GM12878 (cell line): ENCODE measurements around the gene FBXO33. TPM values are rescaled to one million over a fixed set of nuclear protein-coding genes. Genes with fewer than 3 reads are reported as not detected.

Experiments used
- ATAC-seq: fragments of 200-7000 bp; cut with Tn5 transposase; 3 replicates; pipeline ENCODE4 v1.9.1; 2020; ENCODE audit warnings: mild to moderate bottlenecking, moderate library complexity
- BruUV-seq: library from RNA; stranded (reverse); fragments of 400-500 nt; replicated peaks from 2 replicates; lab custom pipeline; 2021; lab: Mats Ljungman, UMichigan
- CTCF ChIA-PET: fragments of 300-600 bp; sonication (Branson Sonifier 250); formaldehyde crosslinking; extraction: SDS; loops from one replicate; lab custom pipeline; 2021; ENCODE audit warnings: inconsistent platforms; lab: Yijun Ruan, JAX
- POLR2A ChIA-PET: fragments of 350-600 bp; formaldehyde crosslinking; extraction: SDS; loops from one replicate; lab custom pipeline; 2021; ENCODE audit warnings: inconsistent platforms; lab: Charles Lee
- RAD21 ChIA-PET: fragments of 300-600 bp; sonication (Branson Sonifier 250); formaldehyde crosslinking; loops from one replicate; lab custom pipeline; 2023; ENCODE audit warnings: antibody characterized with exemption; ENCODE audit not compliant: unreplicated experiment; lab: Charles Lee
- SMC1A ChIA-PET: fragments of 300-600 bp; sonication (Branson Sonifier 250); formaldehyde crosslinking; loops from one replicate; lab custom pipeline; 2023; ENCODE audit not compliant: unreplicated experiment, uncharacterized antibody; lab: Charles Lee
- DNase-seq: peaks from one replicate; pipeline ENCODE4 v3.0.0-alpha.2; 2011; ENCODE audit warnings: low read depth, low spot score
- FAIRE-seq: peaks from 3 replicates; lab custom pipeline; 2011; peaks lifted over from hg19 to GRCh38; lab: Jason Lieb, UNC
- H2AFZ ChIP-seq: 2 replicates; pipeline ENCODE4 v1.6.0; 2011; ENCODE audit warnings: low read depth, low read length, control low read depth; ENCODE audit not compliant: control insufficient read depth
- H3K27ac ChIP-seq: 2 replicates; pipeline ENCODE4 v1.5.1; 2011; ENCODE audit warnings: control low read depth; ENCODE audit not compliant: control insufficient read depth, insufficient read depth
- H3K27me3 ChIP-seq, 2 experiments: replicated peaks in 1 of 2; 2 replicates each; pipeline versions ENCODE4 v1.6.0 to v1.6.1; 2011; ENCODE audit warnings: low read length in 1 of 2; ENCODE audit not compliant: control insufficient read depth in 2 of 2, insufficient read depth in 2 of 2
- H3K36me3 ChIP-seq, 2 experiments: 2 replicates each; pipeline ENCODE4 v1.5.1; 2011; ENCODE audit warnings: low read length in 1 of 2; ENCODE audit not compliant: control insufficient read depth in 2 of 2, insufficient read depth in 2 of 2
- H3K4me1 ChIP-seq: 2 replicates; pipeline ENCODE4 v1.6.1; 2011; ENCODE audit warnings: mild to moderate bottlenecking, low read length, moderate library complexity, mixed read lengths; ENCODE audit not compliant: control insufficient read depth, insufficient read depth
- H3K4me2 ChIP-seq: 2 replicates; pipeline ENCODE4 v1.6.0; 2011; ENCODE audit warnings: control low read depth; ENCODE audit not compliant: control insufficient read depth, insufficient read depth
- H3K4me3 ChIP-seq: fragments of 200-600 bp; sonication (generic); 2 replicates; pipeline ENCODE4 v1.5.1; 2016
- H3K79me2 ChIP-seq: 2 replicates; pipeline ENCODE4 v1.6.0; 2011; ENCODE audit warnings: low read length; ENCODE audit not compliant: control insufficient read depth, insufficient read depth
- H3K9ac ChIP-seq: 2 replicates; pipeline ENCODE4 v1.8.0; 2011; ENCODE audit warnings: low read length, control low read depth, mixed read lengths; ENCODE audit not compliant: control insufficient read depth, insufficient read depth
- H3K9me3 ChIP-seq: replicated peaks from 3 replicates; pipeline ENCODE4 v1.5.1; 2011; ENCODE audit warnings: mild to moderate bottlenecking, low read length; ENCODE audit not compliant: control insufficient read depth, insufficient read depth
- H4K20me1 ChIP-seq: 2 replicates; pipeline ENCODE4 v1.6.0; 2011; ENCODE audit not compliant: control insufficient read depth, insufficient read depth
- BMI1 ChIP-seq: fragments of 450-650 bp; IDR thresholded peaks from 2 replicates; pipeline ENCODE4 v1.6.1; 2016; ENCODE audit warnings: mild to moderate bottlenecking, moderate library complexity, borderline replicate concordance
- CBX5 ChIP-seq: sonication (generic); IDR thresholded peaks from 2 replicates; pipeline ENCODE4 v1.6.1; 2016; ENCODE audit warnings: low read depth, moderate library complexity, mild to moderate bottlenecking, inconsistent platforms
- EZH2 ChIP-seq: IDR thresholded peaks from 2 replicates; pipeline ENCODE4 v1.6.1; 2012; ENCODE audit warnings: low read depth, mild to moderate bottlenecking, control low read depth, inconsistent platforms, low read length, borderline replicate concordance; ENCODE audit not compliant: control insufficient read depth
- FOXM1 ChIP-seq: IDR thresholded peaks from 2 replicates; pipeline ENCODE4 v1.6.1; 2012; ENCODE audit warnings: low read depth, mild to moderate bottlenecking, inconsistent platforms, low read length, moderate library complexity
- MYB ChIP-seq: fragments of 150-350 bp; IDR thresholded peaks from 2 replicates; pipeline ENCODE4 v1.6.1; 2014; ENCODE audit warnings: mild to moderate bottlenecking, low read depth, low read length, borderline replicate concordance
- NR2C1 ChIP-seq: fragments of 450-650 bp; IDR thresholded peaks from 2 replicates; pipeline ENCODE4 v1.6.1; 2017; ENCODE audit warnings: antibody characterized with exemption, mild to moderate bottlenecking, moderate library complexity
- PAX5 ChIP-seq: IDR thresholded peaks from 2 replicates; pipeline ENCODE4 v1.6.1; 2011; ENCODE audit warnings: low read depth, low read length, borderline replicate concordance
- RBBP5 ChIP-seq: fragments of 200-600 bp; sonication (generic); conservative IDR thresholded peaks from 2 replicates; pipeline ENCODE4 v1.6.1; 2016
- YY1 ChIP-seq: IDR thresholded peaks from 2 replicates; pipeline ENCODE4 v1.6.1; 2011; ENCODE audit warnings: low read depth, mild to moderate bottlenecking, low read length
- ZNF24 ChIP-seq: fragments of 450-650 bp; IDR thresholded peaks from 2 replicates; pipeline ENCODE4 v1.6.1; 2017; ENCODE audit warnings: antibody characterized with exemption, mild to moderate bottlenecking
- ZNF384 ChIP-seq: IDR thresholded peaks from 2 replicates; pipeline ENCODE4 v1.6.1; 2012; ENCODE audit warnings: low read depth, mild to moderate bottlenecking, low read length, improper control_type of control experiment, borderline replicate concordance
- ZZZ3 ChIP-seq: IDR thresholded peaks from 2 replicates; pipeline ENCODE4 v1.6.1; 2011; ENCODE audit warnings: low read depth; ENCODE audit not compliant: control insufficient read depth, insufficient read length
- WGBS: methylation state at CpG from one replicate; pipeline ENCODE4 v1.1.6; 2016; ENCODE audit warnings: low lambda C conversion rate; ENCODE audit not compliant: insufficient replicate concordance, insufficient coverage; ENCODE audit errors: missing lambda C conversion rate; 5-methylcytosine and 5-hydroxymethylcytosine counted together
- in situ Hi-C: fragments of 300-500 bp; cut with MboI; formaldehyde crosslinking; loops from 9 replicates; pipeline ENCODE4 v1.14.3; 2018; ENCODE audit warnings: mixed read lengths
- intact Hi-C: fragments of 100-400 bp; cut with micrococcal nuclease; formaldehyde crosslinking; loops from one replicate; pipeline ENCODE4 v1.14.2; 2022; ENCODE audit not compliant: unreplicated experiment
- polyA plus RNA-seq, 11 experiments: library from polyadenylated mRNA; depleted of rRNA in 4 of 11; unstranded in 6 of 11; stranded (reverse) in 5 of 11; fragments of >200 nt; fragmentation: Nextera tagmentation in 4 of 11; fragmentation: Illumina TruSeq in 1 of 11; extraction: Ambion mirVana in 4 of 11; extraction: Trizol in 1 of 11; gene quantifications; 1 replicate in 1 of 11; 2 replicates in 10 of 11; pipeline versions ENCODE4 v1.2.1 to v1.2.3, GENCODE V29; 2011 to 2016; ENCODE audit warnings: inconsistent platforms in 2 of 11, missing spikeins in 2 of 11, low read depth in 1 of 11
- total RNA-seq, 4 experiments: library from RNA; depleted of rRNA in 3 of 4; stranded (reverse); fragments of >200 nt in 3 of 4; fragmentation: Illumina TruSeq in 1 of 4; extraction: Trizol in 1 of 4; gene quantifications; 2 replicates each; pipeline versions ENCODE4 v1.2.1 to v1.2.3, GENCODE V29; 2013 to 2021
- TF ChIP-seq, protein P1 (sequence below): IDR thresholded peaks from 2 replicates; pipeline ENCODE4 v1.6.1; 2012; ENCODE audit warnings: low read depth, low read length, improper control_type of control experiment
- TF ChIP-seq, protein P2 (sequence below): IDR thresholded peaks from 2 replicates; pipeline ENCODE4 v1.6.1; 2011; ENCODE audit warnings: low read depth, mild to moderate bottlenecking, low read length, moderate library complexity, borderline replicate concordance; ENCODE audit errors: extremely low read depth
- TF ChIP-seq, protein P3 (sequence below): IDR thresholded peaks from 2 replicates; pipeline ENCODE4 v1.6.1; 2012; ENCODE audit warnings: low read length, inconsistent platforms
- TF ChIP-seq, protein P4 (sequence below): fragments of 450-650 bp; IDR thresholded peaks from 2 replicates; pipeline ENCODE4 v1.6.1; 2016; ENCODE audit warnings: mild to moderate bottlenecking

FBXO33 gene
- total and polyA plus RNA-seq, 10 of the 15 experiments (the other 5 are each of a cell fraction or from before 2014, with no cell fraction given): 4.7 to 56.9 (median 19.6) TPM

DNA sequence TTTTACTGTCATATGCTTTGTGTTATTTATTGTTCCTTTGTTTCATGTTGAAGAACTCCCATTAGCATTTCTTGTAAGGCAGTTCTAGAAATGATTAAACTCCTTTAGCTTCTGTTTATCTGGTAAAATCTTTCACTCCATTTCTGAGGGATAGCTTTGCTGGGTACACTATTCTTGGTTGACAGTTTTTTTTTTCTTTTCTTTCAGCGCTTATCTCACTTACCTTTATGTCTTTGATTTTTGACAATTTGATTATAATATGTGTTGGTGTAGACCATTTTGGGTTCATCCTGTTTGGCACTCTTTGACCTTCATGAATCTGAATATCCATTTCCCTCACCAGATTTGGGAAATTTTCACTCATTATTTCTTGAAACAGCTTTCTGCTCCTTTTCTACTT is 16.2 kb downstream of the FBXO33 start (continued):
- TF ChIP-seq, protein P1, sequence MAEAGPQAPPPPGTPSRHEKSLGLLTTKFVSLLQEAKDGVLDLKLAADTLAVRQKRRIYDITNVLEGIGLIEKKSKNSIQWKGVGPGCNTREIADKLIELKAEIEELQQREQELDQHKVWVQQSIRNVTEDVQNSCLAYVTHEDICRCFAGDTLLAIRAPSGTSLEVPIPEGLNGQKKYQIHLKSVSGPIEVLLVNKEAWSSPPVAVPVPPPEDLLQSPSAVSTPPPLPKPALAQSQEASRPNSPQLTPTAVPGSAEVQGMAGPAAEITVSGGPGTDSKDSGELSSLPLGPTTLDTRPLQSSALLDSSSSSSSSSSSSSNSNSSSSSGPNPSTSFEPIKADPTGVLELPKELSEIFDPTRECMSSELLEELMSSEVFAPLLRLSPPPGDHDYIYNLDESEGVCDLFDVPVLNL: no peak
- TF ChIP-seq PAX5 (no peak), ZNF384 (peak; percentile 48; the same call in 1 of the 2 replicates), RBBP5 (no peak), ZZZ3 (no peak), ZNF24 (no peak), CBX5 (peak; percentile 96), NR2C1 (no peak), MYB (no peak)
- TF ChIP-seq, protein P2, sequence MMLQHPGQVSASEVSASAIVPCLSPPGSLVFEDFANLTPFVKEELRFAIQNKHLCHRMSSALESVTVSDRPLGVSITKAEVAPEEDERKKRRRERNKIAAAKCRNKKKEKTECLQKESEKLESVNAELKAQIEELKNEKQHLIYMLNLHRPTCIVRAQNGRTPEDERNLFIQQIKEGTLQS: no peak

DNA sequence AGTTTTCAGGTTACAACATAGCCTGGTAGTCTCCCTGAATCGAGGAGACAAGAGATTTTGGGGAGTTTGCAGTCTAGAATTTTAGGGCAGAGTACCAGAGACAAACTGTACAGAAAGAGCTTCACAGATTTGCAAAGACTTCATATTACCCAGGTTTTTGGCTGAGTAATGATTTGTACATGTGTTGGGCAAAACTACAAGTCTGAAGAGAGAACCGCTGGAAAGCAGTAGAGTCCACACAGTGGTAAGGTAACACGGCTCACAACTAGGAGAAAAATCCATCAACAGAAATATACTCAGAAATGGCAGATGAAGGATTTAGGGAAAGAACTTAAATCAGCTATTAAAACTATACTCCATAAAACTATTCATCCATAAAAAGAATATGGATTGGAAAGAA is 25.7 kb downstream of the FBXO33 start:
- no TSS peak for BruUV-seq
- DNase-seq (no peak), FAIRE-seq (no peak), ATAC-seq (no peak)
- Histone ChIP-seq H3K27me3 (no peaks in the 10 kb centered on the region), H3K36me3 (peaks cover 0 to 2% of the 10 kb centered on the region in 2 experiments; a peak in 1 of 4 replicates), H3K27ac (no peak overlapping the region), H3K4me1 (no peaks in the 10 kb centered on the region), H3K9me3 (peaks cover 2% of the 10 kb centered on the region; the same call in 2 of the 3 replicates), H3K79me2 (peaks cover 2% of the 10 kb centered on the region; the same call in 1 of the 2 replicates), H3K4me3 (no peak overlapping the region), H2AFZ (no peak overlapping the region), H3K4me2 (no peak overlapping the region), H4K20me1 (no peaks in the 10 kb centered on the region), H3K9ac (no peak overlapping the region)
- in situ Hi-C loops: no loop called here
- intact Hi-C loops: no loop called here
- TF ChIP-seq FOXM1: no peak
- no peak for TF ChIP-seq PAX5
- no peak for TF ChIP-seq BMI1
- TF ChIP-seq YY1: no peak
- TF ChIP-seq, protein P3, sequence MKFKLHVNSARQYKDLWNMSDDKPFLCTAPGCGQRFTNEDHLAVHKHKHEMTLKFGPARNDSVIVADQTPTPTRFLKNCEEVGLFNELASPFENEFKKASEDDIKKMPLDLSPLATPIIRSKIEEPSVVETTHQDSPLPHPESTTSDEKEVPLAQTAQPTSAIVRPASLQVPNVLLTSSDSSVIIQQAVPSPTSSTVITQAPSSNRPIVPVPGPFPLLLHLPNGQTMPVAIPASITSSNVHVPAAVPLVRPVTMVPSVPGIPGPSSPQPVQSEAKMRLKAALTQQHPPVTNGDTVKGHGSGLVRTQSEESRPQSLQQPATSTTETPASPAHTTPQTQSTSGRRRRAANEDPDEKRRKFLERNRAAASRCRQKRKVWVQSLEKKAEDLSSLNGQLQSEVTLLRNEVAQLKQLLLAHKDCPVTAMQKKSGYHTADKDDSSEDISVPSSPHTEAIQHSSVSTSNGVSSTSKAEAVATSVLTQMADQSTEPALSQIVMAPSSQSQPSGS: no peak
- no peak for TF ChIP-seq EZH2
- TF ChIP-seq, protein P4, sequence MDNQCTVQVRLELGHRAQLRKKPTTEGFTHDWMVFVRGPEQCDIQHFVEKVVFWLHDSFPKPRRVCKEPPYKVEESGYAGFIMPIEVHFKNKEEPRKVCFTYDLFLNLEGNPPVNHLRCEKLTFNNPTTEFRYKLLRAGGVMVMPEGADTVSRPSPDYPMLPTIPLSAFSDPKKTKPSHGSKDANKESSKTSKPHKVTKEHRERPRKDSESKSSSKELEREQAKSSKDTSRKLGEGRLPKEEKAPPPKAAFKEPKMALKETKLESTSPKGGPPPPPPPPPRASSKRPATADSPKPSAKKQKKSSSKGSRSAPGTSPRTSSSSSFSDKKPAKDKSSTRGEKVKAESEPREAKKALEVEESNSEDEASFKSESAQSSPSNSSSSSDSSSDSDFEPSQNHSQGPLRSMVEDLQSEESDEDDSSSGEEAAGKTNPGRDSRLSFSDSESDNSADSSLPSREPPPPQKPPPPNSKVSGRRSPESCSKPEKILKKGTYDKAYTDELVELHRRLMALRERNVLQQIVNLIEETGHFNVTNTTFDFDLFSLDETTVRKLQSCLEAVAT: no peak
- ChIA-PET POLR2A (no interaction called here), CTCF (no interaction called here), SMC1A (no interaction called here), RAD21 (no interaction called here)
- WGBS: 58% methylated on average over 3 of the region's 3 CpGs
